SK-N-SH treated with all-trans-retinoic acid at 6 μM for 48 hours (cell line): ENCODE data around the gene LYST.

Source experiments
- ATAC-seq: fragments of 200-7000 bp; cut with Tn5 transposase; 3 replicates; pipeline ENCODE4 v1.9.1; 2020; ENCODE audit warnings: mild to moderate bottlenecking, moderate library complexity
- ARNTL ChIP-seq: fragments of 450-650 bp; formaldehyde crosslinking; IDR thresholded peaks from 2 replicates; pipeline ENCODE4 v1.5.0; 2020; ENCODE audit warnings: low read depth, mild to moderate bottlenecking, moderate library complexity, borderline replicate concordance
- BACH2 ChIP-seq: fragments of 250-450 bp; sonication (Bioruptor Pico); IDR thresholded peaks from 2 replicates; pipeline ENCODE4 v1.9.0; 2021; ENCODE audit warnings: mild to moderate bottlenecking, borderline replicate concordance
- CSDC2 ChIP-seq: fragments of 250-450 bp; sonication (Bioruptor Pico); IDR thresholded peaks from 2 replicates; pipeline ENCODE4 v1.5.0; 2020; ENCODE audit warnings: mild to moderate bottlenecking, moderate library complexity
- CSRNP3 ChIP-seq: fragments of 250-450 bp; sonication (Bioruptor Pico); IDR thresholded peaks from 2 replicates; pipeline ENCODE4 v1.5.1; 2021; ENCODE audit warnings: mild to moderate bottlenecking, moderate library complexity
- ESRRG ChIP-seq: fragments of 250-450 bp; sonication (Bioruptor Pico); IDR thresholded peaks from 2 replicates; pipeline ENCODE4 v1.6.1; 2021; ENCODE audit warnings: mild to moderate bottlenecking
- GLIS3 ChIP-seq: fragments of 250-450 bp; sonication (Bioruptor Pico); IDR thresholded peaks from 2 replicates; pipeline ENCODE4 v1.5.0; 2020; ENCODE audit warnings: mild to moderate bottlenecking, moderate library complexity
- ISL1 ChIP-seq: fragments of 250-450 bp; sonication (Bioruptor Pico); IDR thresholded peaks from 2 replicates; pipeline ENCODE4 v2.1.2; 2022; ENCODE audit warnings: mild to moderate bottlenecking, moderate library complexity
- OSR1 ChIP-seq: fragments of 250-450 bp; sonication (Bioruptor Pico); IDR thresholded peaks from 2 replicates; pipeline ENCODE4 v1.8.0; 2022; ENCODE audit warnings: moderate library complexity, mild to moderate bottlenecking, inconsistent platforms
- PATZ1 ChIP-seq: fragments of 250-450 bp; sonication (Bioruptor Pico); IDR thresholded peaks from 2 replicates; pipeline ENCODE4 v1.8.0; 2020; ENCODE audit warnings: mild to moderate bottlenecking, moderate library complexity, borderline replicate concordance
- POU6F1 ChIP-seq: fragments of 250-450 bp; sonication (Bioruptor Pico); IDR thresholded peaks from 2 replicates; pipeline ENCODE4 v1.8.0; 2021; ENCODE audit warnings: low read depth, mild to moderate bottlenecking, moderate library complexity, borderline replicate concordance
- PPARA ChIP-seq: fragments of 250-450 bp; sonication (Bioruptor Pico); IDR thresholded peaks from 2 replicates; pipeline ENCODE4 v1.5.0; 2020; ENCODE audit warnings: mild to moderate bottlenecking, borderline replicate concordance
- SNAI2 ChIP-seq: fragments of 250-450 bp; sonication (Bioruptor Pico); IDR thresholded peaks from 2 replicates; pipeline ENCODE4 v1.5.0; 2020; ENCODE audit warnings: mild to moderate bottlenecking, moderate library complexity
- TCF4 ChIP-seq: fragments of 250-450 bp; sonication (Bioruptor Pico); IDR thresholded peaks from 2 replicates; pipeline ENCODE4 v1.8.0; 2021; ENCODE audit warnings: mild to moderate bottlenecking, moderate library complexity, borderline replicate concordance
- TOX ChIP-seq: fragments of 250-450 bp; sonication (Bioruptor Pico); IDR thresholded peaks from 2 replicates; pipeline ENCODE4 v1.8.0; 2021; ENCODE audit warnings: mild to moderate bottlenecking, moderate library complexity, borderline replicate concordance
- TSHZ2 ChIP-seq: fragments of 250-450 bp; sonication (Bioruptor Pico); IDR thresholded peaks from 2 replicates; pipeline ENCODE4 v1.5.0; 2020; ENCODE audit warnings: mild to moderate bottlenecking, moderate library complexity
- ZC3H10 ChIP-seq: fragments of 250-450 bp; sonication (Bioruptor Pico); IDR thresholded peaks from 2 replicates; pipeline ENCODE4 v1.5.1; 2021; ENCODE audit warnings: mild to moderate bottlenecking, moderate library complexity
- ZFP3 ChIP-seq: fragments of 250-450 bp; sonication (Bioruptor Pico); IDR thresholded peaks from 2 replicates; pipeline ENCODE4 v1.5.0; 2020; ENCODE audit warnings: mild to moderate bottlenecking, moderate library complexity
- ZFP30 ChIP-seq: fragments of 450-650 bp; formaldehyde crosslinking; IDR thresholded peaks from 2 replicates; pipeline ENCODE4 v1.5.0; 2022; ENCODE audit warnings: mild to moderate bottlenecking, moderate library complexity
- ZNF565 ChIP-seq: fragments of 450-650 bp; formaldehyde crosslinking; conservative IDR thresholded peaks from 2 replicates; pipeline ENCODE4 v1.5.0; 2020; ENCODE audit warnings: low read depth, mild to moderate bottlenecking, moderate library complexity
- ZNF70 ChIP-seq: fragments of 450-650 bp; formaldehyde crosslinking; IDR thresholded peaks from 2 replicates; pipeline ENCODE4 v1.5.0; 2020; ENCODE audit warnings: mild to moderate bottlenecking, moderate library complexity
- ZNF8 ChIP-seq: fragments of 450-650 bp; formaldehyde crosslinking; IDR thresholded peaks from 2 replicates; pipeline ENCODE4 v1.5.0; 2020; ENCODE audit warnings: mild to moderate bottlenecking, moderate library complexity
- TF ChIP-seq, protein P1 (sequence below): fragments of 250-450 bp; sonication (Bioruptor Pico); IDR thresholded peaks from 2 replicates; pipeline ENCODE4 v1.5.1; 2020; ENCODE audit warnings: low read depth, mild to moderate bottlenecking, moderate library complexity

The LYST gene

DNA sequence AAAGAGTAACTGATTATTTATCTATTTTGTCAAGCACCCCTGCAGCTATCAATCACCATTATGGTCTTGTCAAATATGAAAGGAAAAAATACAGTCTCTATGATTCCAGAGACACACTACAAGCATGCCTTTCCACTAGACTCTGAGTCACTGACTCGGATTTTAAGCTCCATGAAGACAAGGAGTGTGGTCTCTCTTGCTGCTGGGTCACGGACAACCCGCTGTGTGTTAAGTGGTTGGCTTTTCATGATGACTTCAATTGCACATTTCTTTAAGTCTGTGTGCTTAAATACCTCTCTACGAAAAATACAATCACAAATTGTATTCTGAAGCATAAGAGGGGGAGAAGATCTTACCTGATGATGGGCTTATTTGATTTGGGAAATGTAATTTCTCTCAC is 203.1 kb downstream of the LYST start:
- no peak for ATAC-seq

GRCh38 chr1:235661568-235661967 is 205.1 kb downstream of the LYST start:
- ATAC-seq: no peak
- TF ChIP-seq ESRRG (no peak), ZFP3 (no peak), GLIS3 (CRISPR knock-in tag) (no peak), ZC3H10 (no peak), PPARA (CRISPR knock-in tag) (no peak)

More for the DNA sequence above, 203.1 kb downstream of the LYST start:
- TF ChIP-seq PATZ1 (CRISPR knock-in tag) (no peak), CSDC2 (CRISPR knock-in tag) (no peak), ZFP30 (CRISPR knock-in tag) (no peak), TSHZ2 (CRISPR knock-in tag) (no peak), BACH2 (CRISPR knock-in tag) (no peak), OSR1 (CRISPR knock-in tag) (no peak), TOX (no peak), ZNF70 (CRISPR knock-in tag) (no peak), ARNTL (CRISPR knock-in tag) (no peak), ZNF8 (CRISPR knock-in tag) (no peak), GLIS3 (CRISPR knock-in tag) (no peak), PPARA (CRISPR knock-in tag) (no peak), SNAI2 (no peak), CSRNP3 (CRISPR knock-in tag) (no peak)
- TF ChIP-seq, protein P1, sequence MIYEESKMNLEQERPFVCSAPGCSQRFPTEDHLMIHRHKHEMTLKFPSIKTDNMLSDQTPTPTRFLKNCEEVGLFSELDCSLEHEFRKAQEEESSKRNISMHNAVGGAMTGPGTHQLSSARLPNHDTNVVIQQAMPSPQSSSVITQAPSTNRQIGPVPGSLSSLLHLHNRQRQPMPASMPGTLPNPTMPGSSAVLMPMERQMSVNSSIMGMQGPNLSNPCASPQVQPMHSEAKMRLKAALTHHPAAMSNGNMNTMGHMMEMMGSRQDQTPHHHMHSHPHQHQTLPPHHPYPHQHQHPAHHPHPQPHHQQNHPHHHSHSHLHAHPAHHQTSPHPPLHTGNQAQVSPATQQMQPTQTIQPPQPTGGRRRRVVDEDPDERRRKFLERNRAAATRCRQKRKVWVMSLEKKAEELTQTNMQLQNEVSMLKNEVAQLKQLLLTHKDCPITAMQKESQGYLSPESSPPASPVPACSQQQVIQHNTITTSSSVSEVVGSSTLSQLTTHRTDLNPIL (CRISPR knock-in tag): no peak

GRCh38 chr1:235659186-235659771 is 207.4 kb downstream of the LYST start:
- no peak for ATAC-seq
- TF ChIP-seq ESRRG: no peak
- TF ChIP-seq TCF4 (CRISPR knock-in tag): no peak
- no peak for TF ChIP-seq OSR1 (CRISPR knock-in tag)
- no peak for TF ChIP-seq PATZ1 (CRISPR knock-in tag)
- TF ChIP-seq ISL1 (CRISPR knock-in tag): no peak
- no peak for TF ChIP-seq TSHZ2 (CRISPR knock-in tag)
- TF ChIP-seq PPARA (CRISPR knock-in tag): no peak
- TF ChIP-seq CSDC2 (CRISPR knock-in tag): no peak
- TF ChIP-seq TOX: no peak
- TF ChIP-seq ZNF565 (CRISPR knock-in tag): no peak
- no peak for TF ChIP-seq ZC3H10
- no peak for TF ChIP-seq BACH2 (CRISPR knock-in tag)
- no peak for TF ChIP-seq POU6F1 (CRISPR knock-in tag)
